Sigmoid colon (tissue), 7 donors: Measurements from ENCODE around the gene STRAP. TPM values are rescaled to one million over a fixed set of nuclear protein-coding genes. Genes with fewer than 3 reads are reported as not detected.
A peak's percentile ranks its signal among the peaks of the same experiment; 100 is the strongest.
"Not testable (repeated sequence)": the region's sequence is repeated elsewhere in the genome, so short reads cannot be mapped to it uniquely, and the experiment has no call there.

Experiments used
- DNase-seq: peaks from one replicate; pipeline ENCODE4 v3.0.0-alpha.2; 2019
- H3K27ac ChIP-seq, 4 donors: fragments of 200-600 bp; sonication (generic); one replicate each; pipeline ENCODE4 v1.5.1; 2016 to 2019; ENCODE audit warnings: mild to moderate bottlenecking in 1 of 4
- H3K27me3 ChIP-seq, 3 donors: fragments of 200-600 bp; sonication (generic); one replicate each; pipeline ENCODE4 v1.5.1; 2019; ENCODE audit warnings: mild to moderate bottlenecking in 1 of 3
- H3K36me3 ChIP-seq, 4 donors: fragments of 200-600 bp; sonication (generic); one replicate each; pipeline ENCODE4 v1.5.1; 2016 to 2019
- H3K4me1 ChIP-seq, 4 donors: fragments of 200-600 bp; sonication (generic); one replicate each; pipeline ENCODE4 v1.5.1; 2017 to 2019
- H3K4me3 ChIP-seq, 4 donors: fragments of 200-600 bp; sonication (generic); one replicate each; pipeline ENCODE4 v1.5.1; 2017 to 2019; ENCODE audit warnings: mild to moderate bottlenecking in 2 of 4, moderate library complexity in 1 of 4
- H3K9me3 ChIP-seq, 4 donors: fragments of 200-600 bp in 3 of 4; sonication (generic) in 3 of 4; one replicate each; pipeline versions ENCODE4 v1.5.1 to v1.6.1; 2013 to 2019
- EP300 ChIP-seq, 4 donors: sonication (generic); formaldehyde crosslinking; IDR thresholded peaks; one replicate each; pipeline ENCODE4 v1.6.1; 2017; ENCODE audit warnings: antibody characterized with exemption in 4 of 4
- POLR2A ChIP-seq, 2 donors: fragments of 450-650 bp; IDR thresholded peaks; one replicate each; pipeline ENCODE4 v1.6.1; 2016; ENCODE audit warnings: antibody characterized with exemption in 2 of 2, mild to moderate bottlenecking in 2 of 2, moderate library complexity in 2 of 2
- POLR2AphosphoS5 ChIP-seq, 4 donors: sonication (generic); formaldehyde crosslinking; IDR thresholded peaks; one replicate each; pipeline ENCODE4 v1.6.1; 2017; ENCODE audit warnings: antibody characterized with exemption in 4 of 4
- WGBS, 2 donors: extraction: QIAGEN DNeasy Blood & Tissue Kit; methylation state at CpG; one replicate each; pipeline ENCODE4 v1.1.7; 2013; 5-methylcytosine and 5-hydroxymethylcytosine counted together
- intact Hi-C: fragments of 100-400 bp; cut with DNase I; formaldehyde crosslinking; loops from one replicate; pipeline ENCODE4 v1.15.1; 2023
- polyA plus RNA-seq, 3 donors: library from polyadenylated mRNA; stranded (reverse); fragments of 200-250 nt; gene quantifications; one replicate each; pipeline ENCODE4 v1.2.3, GENCODE V29; 2013
- total RNA-seq, 4 donors: library from RNA; depleted of rRNA; stranded (reverse); fragments of >200 nt; gene quantifications; one replicate each; pipeline ENCODE4 v1.1.0, GENCODE V29; 2016
- TF ChIP-seq, protein P1 (sequence below), 4 experiments: fragments of 450-650 bp in 3 of 4; fragments of 200-600 bp in 1 of 4; IDR thresholded peaks; one replicate each; pipeline ENCODE4 v1.5.1; 2016 to 2019; ENCODE audit warnings: antibody characterized with exemption in 4 of 4, mild to moderate bottlenecking in 3 of 4, moderate library complexity in 2 of 4
- donor health status: healthy with polysubstance abuse.
- donor health status: Bipolar disorder and iron deficiency.
- donor health status: healthy.

Gene STRAP
- total and polyA plus RNA-seq, 7 donors: 52.8 to 109 (median 68.5) TPM

DNA sequence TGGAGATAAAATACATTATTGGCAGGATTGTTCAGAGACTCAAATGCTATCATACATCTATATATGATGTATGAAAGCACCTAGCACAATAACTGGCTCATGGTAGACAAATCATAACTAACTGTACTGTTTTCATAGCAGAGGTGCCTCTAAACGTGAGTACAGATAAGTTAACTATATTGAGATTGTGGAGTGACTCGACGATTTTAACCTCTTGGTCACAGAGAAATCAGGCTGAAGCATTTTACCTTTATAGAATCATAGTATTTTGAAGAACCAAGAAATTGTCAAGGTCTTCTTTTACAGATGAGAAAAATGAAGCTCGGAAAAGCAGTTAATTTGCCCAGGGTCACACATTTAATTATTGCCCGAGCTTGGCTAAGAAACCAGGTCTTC, 28.3 kb downstream of the STRAP start:
- intact Hi-C loops: loop anchor here (10.0 kb wide), 1 partner anchor 684 kb away; no protein-coding TSS in a partner anchor
- H3K9me3 ChIP-seq: no peaks in the 10 kb centered on the region
- H3K36me3 ChIP-seq: peaks cover 0 to 20% (median 2%) of the 10 kb centered on the region in 4 donors
- DNase-seq: no peak
- H3K27ac ChIP-seq: peak overlapping the region; percentile 92 to 98 (median 96)
- TF ChIP-seq POLR2AphosphoS5 (IDR thresholded peaks at IDR 0.05) (no peak), EP300 (IDR thresholded peaks at IDR 0.05) (no peak), POLR2A (IDR thresholded peaks at IDR 0.05) (no peak)
- TF ChIP-seq, protein P1, sequence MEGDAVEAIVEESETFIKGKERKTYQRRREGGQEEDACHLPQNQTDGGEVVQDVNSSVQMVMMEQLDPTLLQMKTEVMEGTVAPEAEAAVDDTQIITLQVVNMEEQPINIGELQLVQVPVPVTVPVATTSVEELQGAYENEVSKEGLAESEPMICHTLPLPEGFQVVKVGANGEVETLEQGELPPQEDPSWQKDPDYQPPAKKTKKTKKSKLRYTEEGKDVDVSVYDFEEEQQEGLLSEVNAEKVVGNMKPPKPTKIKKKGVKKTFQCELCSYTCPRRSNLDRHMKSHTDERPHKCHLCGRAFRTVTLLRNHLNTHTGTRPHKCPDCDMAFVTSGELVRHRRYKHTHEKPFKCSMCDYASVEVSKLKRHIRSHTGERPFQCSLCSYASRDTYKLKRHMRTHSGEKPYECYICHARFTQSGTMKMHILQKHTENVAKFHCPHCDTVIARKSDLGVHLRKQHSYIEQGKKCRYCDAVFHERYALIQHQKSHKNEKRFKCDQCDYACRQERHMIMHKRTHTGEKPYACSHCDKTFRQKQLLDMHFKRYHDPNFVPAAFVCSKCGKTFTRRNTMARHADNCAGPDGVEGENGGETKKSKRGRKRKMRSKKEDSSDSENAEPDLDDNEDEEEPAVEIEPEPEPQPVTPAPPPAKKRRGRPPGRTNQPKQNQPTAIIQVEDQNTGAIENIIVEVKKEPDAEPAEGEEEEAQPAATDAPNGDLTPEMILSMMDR (IDR thresholded peaks at IDR 0.05): no peak
- no peaks in the 10 kb centered on the region for H3K27me3 ChIP-seq
- peak overlapping the region in 3 of 4 donors; percentile 75 to 81 (median 80) for H3K4me3 ChIP-seq
- 62 to 74% methylated on average over 5 of the region's 5 CpGs for WGBS, 2 donors
- H3K4me1 ChIP-seq: peaks cover 0 to 36% (median 13%) of the 10 kb centered on the region in 4 donors

DNA sequence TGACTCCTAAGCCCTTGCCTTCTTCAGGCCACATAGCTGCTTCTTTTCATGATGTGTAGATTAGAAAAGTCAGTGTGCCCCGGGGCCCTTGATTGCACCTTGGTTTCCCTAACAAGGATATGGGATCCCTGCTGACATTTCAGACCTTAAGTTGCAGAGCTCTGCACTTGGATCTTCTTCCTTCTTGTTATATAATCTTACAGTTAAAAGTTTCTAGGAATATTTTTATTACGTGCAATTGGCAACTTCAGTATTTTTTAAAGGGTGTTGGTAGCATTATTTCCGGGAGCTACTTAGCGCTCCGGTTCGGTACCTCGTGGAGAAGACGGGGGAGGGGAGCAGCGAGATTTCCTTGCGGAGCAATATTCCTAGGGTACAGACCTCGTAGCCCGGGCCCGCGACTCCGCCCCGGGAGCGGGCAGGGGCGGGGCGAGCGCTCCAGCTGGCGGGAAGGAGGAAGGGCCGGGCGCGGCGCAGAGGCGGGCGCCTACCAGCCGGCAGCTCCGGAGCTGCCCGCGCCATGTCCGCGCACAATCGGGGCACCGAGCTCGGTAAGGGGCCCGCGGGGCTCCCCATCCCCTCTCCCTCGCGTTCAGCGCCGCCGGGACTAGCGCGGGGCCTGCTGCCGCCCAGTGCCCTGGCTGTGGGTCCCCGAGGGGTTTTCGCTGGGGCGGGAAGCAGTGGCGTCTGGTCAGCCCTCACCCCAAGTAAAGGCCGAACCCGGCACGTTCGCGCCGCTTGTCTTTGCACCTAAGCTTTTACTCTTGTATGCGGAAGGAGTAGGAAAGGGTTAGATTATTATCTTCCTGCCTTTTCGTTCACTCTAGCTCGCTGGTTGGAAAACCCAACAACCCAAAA, 28.9 kb downstream of the STRAP start, which contains the start of gene DERA:
TSS of gene DERA (plus strand) at position 469 of the 858 bp plus-strand sequence. CDS start at position 521, 52 bp downstream.
- Histone ChIP-seq H3K27me3 (no peaks in the 10 kb centered on the region), H3K36me3 (peaks cover 0 to 14% (median 0%) of the 10 kb centered on the region in 4 donors), H3K9me3 (no peaks in the 10 kb centered on the region), H3K27ac (peak within 1 kb of the TSS; percentile 92 to 98 (median 96)), H3K4me3 (peak within 1 kb of the TSS; percentile 75 to 81 (median 80)), H3K4me1 (peaks cover 0 to 40% (median 13%) of the 10 kb centered on the region in 4 donors)
- intact Hi-C loops: loop anchor here (10.0 kb wide), 1 partner anchor 684 kb away; no protein-coding TSS in a partner anchor
- DNase-seq: peak; percentile 89
- TF ChIP-seq EP300 (IDR thresholded peaks at IDR 0.05) (no peak), POLR2A (IDR thresholded peaks at IDR 0.05) (peak; percentile 74 to 76), POLR2AphosphoS5 (IDR thresholded peaks at IDR 0.05) (peak; percentile 78 to 91 (median 83))
- TF ChIP-seq, protein P1 (IDR thresholded peaks at IDR 0.05): peak in 1 of 4 experiments; percentile 16
- WGBS, 2 donors: 0 to 1% methylated on average over 59 of the region's 59 CpGs

DNA sequence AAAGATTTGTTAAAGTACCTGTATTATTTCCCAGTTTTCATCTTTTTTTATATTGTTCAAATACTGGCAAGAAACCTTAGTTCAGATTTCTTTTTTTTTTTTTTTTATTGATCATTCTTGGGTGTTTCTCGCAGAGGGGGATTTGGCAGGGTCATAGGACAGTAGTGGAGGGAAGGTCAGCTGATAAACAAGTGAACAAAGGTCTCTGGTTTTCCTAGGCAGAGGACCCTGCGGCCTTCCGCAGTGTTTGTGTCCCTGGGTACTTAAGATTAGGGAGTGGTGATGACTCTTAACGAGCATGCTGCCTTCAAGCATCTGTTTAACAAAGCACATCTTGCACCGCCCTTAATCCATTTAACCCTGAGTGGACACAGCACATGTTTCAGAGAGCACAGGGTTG, 29.7 kb downstream of the STRAP start:
- WGBS, 2 donors: 14 to 23% methylated on average over 3 of the region's 5 CpGs
- Histone ChIP-seq H3K27ac (peak overlapping the region; percentile 92 to 98 (median 96)), H3K4me3 (peak overlapping the region; percentile 75 to 81 (median 80)), H3K4me1 (peaks cover 0 to 40% (median 13%) of the 10 kb centered on the region in 4 donors)
- H3K36me3 ChIP-seq, H3K9me3 ChIP-seq, DNase-seq, H3K27me3 ChIP-seq: not testable (repeated sequence)
- intact Hi-C loops: loop anchor here (10.0 kb wide), 1 partner anchor 683 kb away; no protein-coding TSS in a partner anchor

DNA sequence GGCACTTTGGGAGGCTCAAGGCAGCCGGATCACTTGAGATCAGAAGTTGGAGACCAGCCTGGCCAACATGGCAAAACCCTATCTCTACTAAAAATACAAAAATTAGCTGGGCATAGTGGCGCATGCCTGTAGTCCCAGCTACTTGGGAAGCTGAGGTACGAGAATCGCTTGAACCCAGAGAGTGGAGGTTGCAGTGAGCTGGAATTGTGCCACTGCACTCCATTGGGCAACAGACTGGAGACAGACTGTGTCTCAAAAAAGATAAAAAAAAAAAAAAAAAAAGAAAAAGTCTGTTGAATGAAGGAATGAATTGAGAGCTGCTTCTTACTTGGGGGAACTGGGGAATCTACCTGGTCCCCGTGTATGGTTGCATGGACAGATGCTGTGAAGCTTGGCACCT, 31.9 kb downstream of the STRAP start:
- not testable (repeated sequence) for H3K27ac ChIP-seq, H3K4me3 ChIP-seq, H3K9me3 ChIP-seq, H3K36me3 ChIP-seq, H3K27me3 ChIP-seq, DNase-seq
- H3K4me1 ChIP-seq: peaks cover 0 to 60% (median 32%) of the 10 kb centered on the region in 4 donors
- 92 to 95% methylated on average over 5 of the region's 5 CpGs for WGBS, 2 donors
- intact Hi-C loops: loop anchor here (10.0 kb wide), 1 partner anchor 681 kb away; no protein-coding TSS in a partner anchor

DNA sequence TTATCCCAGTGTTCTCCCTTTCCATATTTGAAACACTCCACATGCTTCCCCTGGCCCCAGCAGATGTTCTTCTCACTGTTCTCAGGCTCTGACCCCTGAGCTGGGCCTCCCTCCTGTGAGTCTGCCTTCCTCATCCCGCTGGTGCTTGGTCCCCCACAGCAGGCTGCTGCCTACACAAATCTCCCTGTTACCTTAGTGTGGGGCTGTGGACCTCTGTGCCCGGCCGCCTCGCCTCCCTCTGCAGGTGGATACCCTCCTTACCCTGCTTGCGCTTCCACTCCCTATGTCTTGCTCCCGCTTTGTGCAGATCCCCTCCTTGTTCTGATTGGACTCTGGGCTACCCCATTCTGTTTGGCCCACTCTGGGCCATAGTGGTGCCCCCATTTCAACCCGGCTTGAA, 35.9 kb downstream of the STRAP start:
- Histone ChIP-seq H3K36me3 (no peaks in the 10 kb centered on the region), H3K4me1 (peaks cover 0 to 54% (median 29%) of the 10 kb centered on the region in 4 donors), H3K27ac (peak overlapping the region; percentile 54 to 79 (median 76)), H3K9me3 (no peaks in the 10 kb centered on the region), H3K27me3 (no peaks in the 10 kb centered on the region), H3K4me3 (no peak overlapping the region)
- no peak for DNase-seq
- TF ChIP-seq, protein P1 (IDR thresholded peaks at IDR 0.05): no peak
- no peak for TF ChIP-seq POLR2AphosphoS5 (IDR thresholded peaks at IDR 0.05)
- no peak for TF ChIP-seq POLR2A (IDR thresholded peaks at IDR 0.05)
- no peak for TF ChIP-seq EP300 (IDR thresholded peaks at IDR 0.05)
- WGBS, 2 donors: 95 to 96% methylated on average over 7 of the region's 7 CpGs
- intact Hi-C loops: loop anchor here (10.0 kb wide), 1 partner anchor 677 kb away; no protein-coding TSS in a partner anchor
